ENCODE data around the gene NFIC. TPM values are rescaled to one million over a fixed set of nuclear protein-coding genes. Genes with fewer than 3 reads are reported as not detected.
A peak's percentile ranks its signal among the peaks of the same experiment; 100 is the strongest.

Gene NFIC
- polyA plus RNA-seq, 2 of the 4 experiments (the other 2 are of a cell fraction): 2.6 to 34.9 TPM

DNA sequence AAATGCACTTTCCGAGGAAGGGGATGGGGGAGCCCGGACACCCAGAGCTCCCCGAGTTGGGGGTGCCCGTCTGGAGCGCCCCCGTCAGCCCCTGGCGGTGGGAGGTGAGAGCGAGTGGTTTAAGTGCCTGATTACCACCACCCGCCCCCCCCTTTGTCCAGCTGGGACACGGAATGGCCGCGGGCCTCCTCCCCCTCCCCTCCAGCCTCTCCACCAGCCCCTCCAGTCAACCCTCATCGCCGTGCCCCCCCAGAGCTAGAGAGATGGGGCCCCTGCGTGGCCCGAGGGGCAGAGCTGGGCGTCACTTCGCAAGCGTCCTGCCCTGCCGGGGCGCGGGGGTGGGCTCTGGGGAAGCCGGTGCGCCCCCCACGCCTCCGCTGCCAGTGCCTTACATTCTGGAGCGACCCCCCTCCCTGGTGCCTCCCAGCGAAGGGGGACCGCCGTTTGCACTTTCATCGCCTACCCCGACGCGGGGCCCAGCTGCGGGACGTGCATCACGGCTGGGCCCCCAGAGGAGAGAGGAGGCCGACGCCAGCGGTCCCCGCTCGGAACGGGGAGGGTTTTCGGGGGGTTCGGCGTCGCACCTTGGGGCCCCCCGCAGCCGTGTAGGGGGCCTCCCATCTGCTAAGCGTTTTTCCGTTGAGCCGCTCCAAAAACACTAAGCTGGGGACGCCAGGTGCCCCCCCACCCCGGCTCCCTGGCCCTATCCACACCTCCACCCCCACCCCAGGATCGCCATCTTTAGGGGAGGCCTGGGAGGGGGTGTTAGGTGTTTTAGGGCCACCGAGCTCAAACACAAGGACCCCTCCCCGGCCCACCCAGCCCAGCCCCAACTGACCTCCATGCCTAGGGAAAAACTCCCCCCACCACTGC is 97.6 kb downstream of the NFIC start:
- no peak for TF ChIP-seq MAZ (IDR thresholded peaks at IDR 0.05; ENCODE audit: borderline replicate concordance, low read depth, low read length)
- TF ChIP-seq PHF8 (IDR thresholded peaks at IDR 0.05; ENCODE audit: borderline replicate concordance, low read depth): no peak
- no peak for TF ChIP-seq POLR2A (IDR thresholded peaks at IDR 0.05; ENCODE audit: low read length)
- TF ChIP-seq POLR2AphosphoS2 (conservative IDR thresholded peaks at IDR 0.05; ENCODE audit: low read length): no peak
- ChIA-PET CTCF (interaction anchor here (1.4 to 2.1 kb wide), 2 partner anchors 9 to 159 kb away, joined by 4 to 12 read pairs; no protein-coding TSS in a partner anchor), POLR2A (interaction anchor here (1.2 kb wide), 1 partner anchor 26 kb away, joined by 4 read pairs; no protein-coding TSS in a partner anchor)
- no peak for DNase-seq (ENCODE audit: low read depth in 1 of 2, low spot score in 1 of 2)
- 91% methylated on average over 34 of the region's 57 CpGs for WGBS (ENCODE audit: missing lambda C conversion rate)
- peak overlapping the region in 1 of 2 experiments; percentile 73; a peak in 3 of 6 replicates for H3K27ac ChIP-seq
- peaks cover 31% of the 10 kb centered on the region for H3K4me1 ChIP-seq
- H3K9me3 ChIP-seq: peaks cover 10% of the 10 kb centered on the region; the same call in 1 of the 3 replicates
- no peak for ATAC-seq
- H3K4me2 ChIP-seq: no peak overlapping the region
- FAIRE-seq: no peak
- H3K4me3 ChIP-seq: no peak overlapping the region

DNA sequence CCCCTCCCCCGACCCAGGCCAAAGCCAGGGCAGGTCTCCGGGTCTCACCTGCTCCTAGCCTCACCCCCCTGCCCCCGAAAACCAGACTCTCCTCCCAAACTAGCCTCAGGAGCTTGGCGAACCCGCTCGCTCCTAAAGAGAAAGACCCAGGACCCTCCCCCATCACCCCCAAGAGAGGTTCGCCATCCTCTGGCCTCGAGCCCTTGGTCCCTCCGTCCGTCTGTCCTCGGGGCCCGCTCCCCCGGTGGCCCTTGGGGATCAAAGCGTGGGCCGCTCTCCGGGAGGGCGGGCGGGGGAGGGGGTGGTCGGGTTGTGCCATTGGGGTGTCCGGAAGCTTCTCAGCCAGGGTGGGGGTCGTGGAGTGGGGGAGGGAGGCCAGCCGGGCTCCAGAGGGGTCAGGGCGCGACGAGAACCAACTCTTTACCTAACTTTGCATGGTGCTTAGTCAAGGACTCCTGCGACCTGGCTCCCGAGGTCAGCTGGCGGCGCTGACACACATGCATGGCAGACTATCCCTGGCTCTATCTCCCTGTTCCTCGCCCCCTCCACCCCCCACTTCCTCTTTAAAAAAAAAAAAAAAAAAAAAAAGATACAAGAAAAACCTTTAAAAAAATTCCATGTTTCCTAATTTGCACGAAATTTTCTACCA is 98.3 kb downstream of the NFIC start:
- POLR2A ChIA-PET: interaction anchor here (1.2 kb wide), 1 partner anchor 25 kb away, joined by 4 read pairs; no protein-coding TSS in a partner anchor
- WGBS (ENCODE audit: missing lambda C conversion rate): 89% methylated on average over 11 of the region's 31 CpGs
- TF ChIP-seq SREBF2 (IDR thresholded peaks at IDR 0.05) (no peak), HEYL (CRISPR knock-in tag; IDR thresholded peaks at IDR 0.05) (no peak)

DNA sequence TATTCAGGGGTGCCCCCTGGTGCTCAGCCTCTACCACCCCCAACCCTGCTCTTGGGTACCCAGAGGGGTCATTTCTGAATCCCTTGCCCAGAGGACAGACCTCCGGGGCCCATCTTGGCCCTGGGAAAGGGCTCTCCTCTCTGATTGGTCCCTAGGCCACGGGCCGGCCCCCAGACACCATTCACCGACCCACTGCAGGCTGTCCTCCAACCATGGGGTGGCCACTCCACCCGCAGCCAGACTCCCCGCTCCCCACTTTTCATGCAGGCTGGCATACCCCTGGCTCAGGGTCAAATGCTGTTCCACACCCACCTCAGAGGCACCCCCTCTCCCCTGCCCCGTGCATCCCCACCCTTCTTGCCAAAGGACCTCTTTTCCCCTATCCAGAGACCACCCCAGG is 99.2 kb downstream of the NFIC start:
- CTCF ChIA-PET: interaction anchor here (2.1 kb wide), 1 partner anchor 7 kb away, joined by 12 read pairs; no protein-coding TSS in a partner anchor
- Histone ChIP-seq H3K4me2 (no peak overlapping the region), H3K4me1 (peaks cover 15% of the 10 kb centered on the region), H3K27ac (peak overlapping the region in 1 of 2 experiments; percentile 65; a peak in 2 of 6 replicates), H3K4me3 (no peak overlapping the region), H3K9me3 (peaks cover 10% of the 10 kb centered on the region; the same call in 1 of the 3 replicates)
- FAIRE-seq (no peak), ATAC-seq (peak in 1 of 2 experiments; percentile 14; a peak in 1 of 6 replicates), DNase-seq (ENCODE audit: low read depth in 1 of 2, low spot score in 1 of 2) (no peak)
- WGBS (ENCODE audit: missing lambda C conversion rate): 90% methylated on average over 7 of the region's 7 CpGs
- no peak for TF ChIP-seq ZSCAN20 (CRISPR knock-in tag; IDR thresholded peaks at IDR 0.05)
- TF ChIP-seq, protein P1, sequence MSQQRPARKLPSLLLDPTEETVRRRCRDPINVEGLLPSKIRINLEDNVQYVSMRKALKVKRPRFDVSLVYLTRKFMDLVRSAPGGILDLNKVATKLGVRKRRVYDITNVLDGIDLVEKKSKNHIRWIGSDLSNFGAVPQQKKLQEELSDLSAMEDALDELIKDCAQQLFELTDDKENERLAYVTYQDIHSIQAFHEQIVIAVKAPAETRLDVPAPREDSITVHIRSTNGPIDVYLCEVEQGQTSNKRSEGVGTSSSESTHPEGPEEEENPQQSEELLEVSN (IDR thresholded peaks at IDR 0.05; ENCODE audit: borderline replicate concordance, low read depth): no peak
- TF ChIP-seq, protein P2, sequence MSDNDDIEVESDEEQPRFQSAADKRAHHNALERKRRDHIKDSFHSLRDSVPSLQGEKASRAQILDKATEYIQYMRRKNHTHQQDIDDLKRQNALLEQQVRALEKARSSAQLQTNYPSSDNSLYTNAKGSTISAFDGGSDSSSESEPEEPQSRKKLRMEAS (IDR thresholded peaks at IDR 0.05): no peak
- TF ChIP-seq, protein P3, sequence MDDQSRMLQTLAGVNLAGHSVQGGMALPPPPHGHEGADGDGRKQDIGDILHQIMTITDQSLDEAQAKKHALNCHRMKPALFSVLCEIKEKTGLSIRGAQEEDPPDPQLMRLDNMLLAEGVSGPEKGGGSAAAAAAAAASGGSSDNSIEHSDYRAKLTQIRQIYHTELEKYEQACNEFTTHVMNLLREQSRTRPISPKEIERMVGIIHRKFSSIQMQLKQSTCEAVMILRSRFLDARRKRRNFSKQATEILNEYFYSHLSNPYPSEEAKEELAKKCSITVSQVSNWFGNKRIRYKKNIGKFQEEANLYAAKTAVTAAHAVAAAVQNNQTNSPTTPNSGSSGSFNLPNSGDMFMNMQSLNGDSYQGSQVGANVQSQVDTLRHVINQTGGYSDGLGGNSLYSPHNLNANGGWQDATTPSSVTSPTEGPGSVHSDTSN (IDR thresholded peaks at IDR 0.05): no peak
- no peak for TF ChIP-seq RCOR1 (IDR thresholded peaks at IDR 0.05; ENCODE audit: low read depth, low read length)
- TF ChIP-seq HOXA7 (CRISPR knock-in tag; IDR thresholded peaks at IDR 0.05): no peak
- TF ChIP-seq ESRRA (IDR thresholded peaks at IDR 0.05; ENCODE audit: borderline replicate concordance, low read length): no peak
- TF ChIP-seq JUNB (IDR thresholded peaks at IDR 0.05): no peak
- no peak for TF ChIP-seq RNF2 (IDR thresholded peaks at IDR 0.05; ENCODE audit: borderline replicate concordance, low read depth)
- TF ChIP-seq, protein P4, sequence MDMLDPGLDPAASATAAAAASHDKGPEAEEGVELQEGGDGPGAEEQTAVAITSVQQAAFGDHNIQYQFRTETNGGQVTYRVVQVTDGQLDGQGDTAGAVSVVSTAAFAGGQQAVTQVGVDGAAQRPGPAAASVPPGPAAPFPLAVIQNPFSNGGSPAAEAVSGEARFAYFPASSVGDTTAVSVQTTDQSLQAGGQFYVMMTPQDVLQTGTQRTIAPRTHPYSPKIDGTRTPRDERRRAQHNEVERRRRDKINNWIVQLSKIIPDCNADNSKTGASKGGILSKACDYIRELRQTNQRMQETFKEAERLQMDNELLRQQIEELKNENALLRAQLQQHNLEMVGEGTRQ (IDR thresholded peaks at IDR 0.05): no peak
- no peak for TF ChIP-seq CBX8 (IDR thresholded peaks at IDR 0.05)
- TF ChIP-seq, protein P5, sequence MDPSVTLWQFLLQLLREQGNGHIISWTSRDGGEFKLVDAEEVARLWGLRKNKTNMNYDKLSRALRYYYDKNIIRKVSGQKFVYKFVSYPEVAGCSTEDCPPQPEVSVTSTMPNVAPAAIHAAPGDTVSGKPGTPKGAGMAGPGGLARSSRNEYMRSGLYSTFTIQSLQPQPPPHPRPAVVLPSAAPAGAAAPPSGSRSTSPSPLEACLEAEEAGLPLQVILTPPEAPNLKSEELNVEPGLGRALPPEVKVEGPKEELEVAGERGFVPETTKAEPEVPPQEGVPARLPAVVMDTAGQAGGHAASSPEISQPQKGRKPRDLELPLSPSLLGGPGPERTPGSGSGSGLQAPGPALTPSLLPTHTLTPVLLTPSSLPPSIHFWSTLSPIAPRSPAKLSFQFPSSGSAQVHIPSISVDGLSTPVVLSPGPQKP (IDR thresholded peaks at IDR 0.05; ENCODE audit: low read depth, low read length): no peak
- POLR2A ChIA-PET: interaction anchor here (1.2 kb wide), 1 partner anchor 24 kb away, joined by 4 read pairs; no protein-coding TSS in a partner anchor

More for the DNA sequence above, 98.3 kb downstream of the NFIC start:
- Histone ChIP-seq H3K4me2 (no peak overlapping the region), H3K27ac (peak overlapping the region in 1 of 2 experiments; percentile 73; a peak in 4 of 6 replicates), H3K9me3 (peaks cover 10% of the 10 kb centered on the region; the same call in 1 of the 3 replicates), H3K4me1 (peaks cover 24% of the 10 kb centered on the region), H3K4me3 (no peak overlapping the region)
- DNase-seq (ENCODE audit: low read depth in 1 of 2, low spot score in 1 of 2): peak in 1 of 2 experiments; percentile 42
- CTCF ChIA-PET: interaction anchor here (1.4 to 2.1 kb wide), 2 partner anchors 8 to 160 kb away, joined by 4 to 12 read pairs; no protein-coding TSS in a partner anchor
- no peak for FAIRE-seq
- no peak for ATAC-seq

Data from A549 (cell line).